ENCODE measurements around the gene VTA1.
"Not testable (repeated sequence)": the region's sequence is repeated elsewhere in the genome, so short reads cannot be mapped to it uniquely, and the experiment has no call there.

VTA1 gene

GRCh38 chr6:142155091-142155490, 8.0 kb downstream of the VTA1 start:
- DNase-seq (ENCODE audit: low spot score): no peak
- no peak for TF ChIP-seq CTCF (IDR thresholded peaks at IDR 0.05; ENCODE audit: extremely low read depth, missing control alignments)

GRCh38 chr6:142155895-142156757, 9.1 kb downstream of the VTA1 start:
- DNase-seq (ENCODE audit: low spot score): no peak
- no peak for TF ChIP-seq CTCF (IDR thresholded peaks at IDR 0.05; ENCODE audit: extremely low read depth, missing control alignments)

DNA sequence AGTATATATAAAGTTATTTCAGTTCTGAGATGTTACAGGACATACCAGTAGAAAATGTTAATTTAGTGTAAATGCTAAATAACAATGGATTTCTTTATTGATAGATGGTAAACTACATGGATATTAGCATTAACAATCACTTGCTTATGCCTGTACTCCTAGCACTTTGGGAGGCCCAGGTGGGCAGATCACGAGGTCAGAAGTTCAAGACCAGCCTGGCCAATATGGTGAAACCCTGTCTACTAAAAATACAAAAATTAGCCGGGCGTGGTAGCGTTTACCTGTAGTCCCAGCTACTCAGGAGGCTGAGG, 9.7 kb downstream of the VTA1 start:
- DNase-seq (ENCODE audit: low spot score): not testable (repeated sequence)

GRCh38 chr6:142162780-142163179, 15.7 kb downstream of the VTA1 start:
- no peak for TF ChIP-seq CTCF (IDR thresholded peaks at IDR 0.05; ENCODE audit: extremely low read depth, missing control alignments)
- no peak for DNase-seq (ENCODE audit: low spot score)

DNA sequence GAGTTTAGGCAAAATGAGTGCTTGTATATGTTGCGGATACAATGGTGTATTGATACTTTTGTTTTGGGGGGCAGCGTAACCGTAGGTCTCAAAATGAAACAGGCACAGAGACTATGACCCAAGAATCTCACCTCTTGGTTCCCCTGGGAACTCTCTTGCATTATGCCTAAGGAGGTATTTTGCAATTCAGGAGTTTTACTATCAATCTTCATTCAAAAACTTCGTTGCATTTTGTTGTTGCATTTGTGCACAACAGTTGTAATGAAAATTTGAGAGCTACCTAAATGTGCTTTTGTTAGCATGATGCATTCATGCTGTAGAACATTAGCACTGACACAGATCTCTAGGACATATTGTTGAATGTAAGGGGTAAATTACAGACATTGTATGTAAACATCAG, 18.2 kb downstream of the VTA1 start:
- no peak for TF ChIP-seq CTCF (IDR thresholded peaks at IDR 0.05; ENCODE audit: extremely low read depth, missing control alignments)
- DNase-seq (ENCODE audit: low spot score): no peak

DNA sequence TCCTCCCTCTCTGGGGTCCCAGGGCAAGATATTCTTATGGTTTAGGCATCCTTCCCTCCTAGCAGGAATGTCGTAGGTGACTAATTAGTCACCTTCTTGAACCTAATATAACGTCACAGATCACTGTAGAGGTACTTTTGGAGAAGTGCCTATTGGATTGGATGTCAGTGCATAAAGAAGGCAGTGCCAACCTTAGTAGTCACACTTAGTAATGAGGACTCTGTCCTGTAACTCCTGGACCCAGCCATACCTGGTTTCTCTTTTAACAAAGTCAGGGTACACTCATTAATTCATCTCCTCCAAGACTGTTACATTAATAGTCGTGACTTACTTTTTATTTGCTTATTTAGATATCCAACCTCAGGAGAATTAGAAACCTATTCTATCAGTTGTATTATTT, 20.0 kb downstream of the VTA1 start:
- TF ChIP-seq CTCF (IDR thresholded peaks at IDR 0.05; ENCODE audit: extremely low read depth, missing control alignments): no peak

GRCh38 chr6:142167486-142167885, 20.4 kb downstream of the VTA1 start:
- no peak for DNase-seq (ENCODE audit: low spot score)
- TF ChIP-seq CTCF (IDR thresholded peaks at IDR 0.05; ENCODE audit: extremely low read depth, missing control alignments): no peak

More for the DNA sequence above, 20.0 kb downstream of the VTA1 start:
- no peak for DNase-seq (ENCODE audit: low spot score)

DNA sequence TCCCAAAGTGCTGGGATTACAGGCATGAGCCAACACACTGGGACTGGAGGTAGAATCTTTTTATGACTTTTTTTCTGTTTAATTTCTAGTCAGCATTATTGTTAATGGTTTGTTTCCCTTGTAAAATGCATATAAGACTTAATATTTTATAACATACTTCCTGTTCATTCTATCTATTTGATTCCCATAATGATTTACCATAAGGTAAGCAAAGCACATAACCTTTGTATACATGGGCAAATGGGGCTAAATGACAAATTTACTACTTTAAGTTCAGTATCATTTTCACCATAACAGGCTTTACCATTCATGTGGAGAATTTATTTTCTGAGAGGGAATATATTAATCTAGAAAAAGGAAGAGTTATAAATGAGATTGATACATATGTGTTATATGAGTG, 24.3 kb downstream of the VTA1 start:
- TF ChIP-seq CTCF (IDR thresholded peaks at IDR 0.05; ENCODE audit: extremely low read depth, missing control alignments): no peak
- no peak for DNase-seq (ENCODE audit: low spot score)

Measured in GM20000 (cell line).